Uterus (tissue), 4 donors: ENCODE results near the gene HTR1D. TPM values are rescaled to one million over a fixed set of nuclear protein-coding genes. Genes with fewer than 3 reads are reported as not detected.
"Not testable (repeated sequence)": the region's sequence is repeated elsewhere in the genome, so short reads cannot be mapped to it uniquely, and the experiment has no call there.

Experiments
- DNase-seq, 2 donors: peaks; one replicate each; pipeline ENCODE4 v3.0.0-alpha.2; 2019 to 2020
- H3K27ac ChIP-seq, 2 donors: fragments of 200-600 bp; sonication (generic); 1 replicate in 1 of 2; 2 replicates in 1 of 2; pipeline ENCODE4 v1.5.1; 2016 to 2018
- H3K27me3 ChIP-seq, 2 donors: fragments of 200-600 bp; sonication (generic); one replicate each; pipeline ENCODE4 v1.5.1; 2018 to 2019; ENCODE audit warnings: control low read depth in 1 of 2
- H3K36me3 ChIP-seq, 2 donors: fragments of 200-600 bp; sonication (generic); one replicate each; pipeline ENCODE4 v1.5.1; 2019; ENCODE audit warnings: control low read depth in 1 of 2
- H3K4me1 ChIP-seq, 2 donors: fragments of 200-600 bp; sonication (generic); one replicate each; pipeline ENCODE4 v1.5.1; 2018 to 2019; ENCODE audit warnings: control low read depth in 1 of 2
- H3K4me3 ChIP-seq, 2 donors: fragments of 200-600 bp; sonication (generic); 1 replicate in 1 of 2; 2 replicates in 1 of 2; pipeline ENCODE4 v1.5.1; 2018 to 2019; ENCODE audit warnings: mild to moderate bottlenecking in 1 of 2
- H3K9me3 ChIP-seq, 2 donors: fragments of 200-600 bp; sonication (generic); one replicate each; pipeline ENCODE4 v1.5.1; 2019; ENCODE audit warnings: control low read depth in 1 of 2
- CTCF ChIP-seq, 4 experiments: fragments of 200-600 bp in 2 of 4; fragments of 450-650 bp in 2 of 4; sonication (generic) in 2 of 4; IDR thresholded peaks; one replicate each; pipeline ENCODE4 v1.5.1; 2016 to 2019; ENCODE audit warnings: antibody characterized with exemption in 4 of 4, mild to moderate bottlenecking in 2 of 4, moderate library complexity in 1 of 4
- POLR2A ChIP-seq, 2 donors: fragments of 450-650 bp; IDR thresholded peaks; one replicate each; pipeline ENCODE4 v1.6.1; 2016; ENCODE audit warnings: antibody characterized with exemption in 2 of 2, mild to moderate bottlenecking in 1 of 2, moderate library complexity in 1 of 2
- intact Hi-C: fragments of 100-400 bp; cut with DNase I; formaldehyde crosslinking; loops from one replicate; pipeline ENCODE4 v1.15.1; 2023; ENCODE audit warnings: low total_unique reads
- total RNA-seq, 4 donors: library from RNA; depleted of rRNA in 3 of 4; stranded (reverse); fragments of >200 nt in 3 of 4; gene quantifications; one replicate each; pipeline versions ENCODE4 v1.1.0 to v1.2.4, GENCODE V29; 2014 to 2023
- donor health status: DM: yes; HTN: yes; CAD: no.

The HTR1D gene
- total RNA-seq, 4 donors from 2014 or later: not detected

- TF ChIP-seq POLR2A (IDR thresholded peaks at IDR 0.05): no peak
- TF ChIP-seq CTCF (IDR thresholded peaks at IDR 0.05): no peak
Observed at GRCh38 chr1:23239638-23240295, 22.5 kb upstream of the HTR1D start.

GRCh38 chr1:23238565-23238964 is 21.3 kb upstream of the HTR1D start:
- TF ChIP-seq CTCF (IDR thresholded peaks at IDR 0.05): no peak
- no peak for TF ChIP-seq POLR2A (IDR thresholded peaks at IDR 0.05)

More at GRCh38 chr1:23239638-23240295, 22.5 kb upstream of the HTR1D start:
- H3K4me1 ChIP-seq: no peaks in the 10 kb centered on the region
- intact Hi-C loops: no loop called here
- DNase-seq: no peak
- no peaks in the 10 kb centered on the region for H3K9me3 ChIP-seq
- H3K27me3 ChIP-seq: no peaks in the 10 kb centered on the region
- no peak overlapping the region for H3K27ac ChIP-seq
- H3K36me3 ChIP-seq: no peaks in the 10 kb centered on the region
- no peak overlapping the region for H3K4me3 ChIP-seq

GRCh38 chr1:23237508-23237907 is 20.2 kb upstream of the HTR1D start:
- intact Hi-C loops: no loop called here
- Histone ChIP-seq H3K4me3 (no peak overlapping the region), H3K4me1 (no peaks in the 10 kb centered on the region), H3K36me3 (no peaks in the 10 kb centered on the region), H3K27me3 (no peaks in the 10 kb centered on the region), H3K27ac (no peak overlapping the region), H3K9me3 (no peaks in the 10 kb centered on the region)
- TF ChIP-seq POLR2A (IDR thresholded peaks at IDR 0.05): no peak
- DNase-seq: no peak

More at GRCh38 chr1:23238565-23238964, 21.3 kb upstream of the HTR1D start:
- no peak for DNase-seq
- H3K27me3 ChIP-seq: no peaks in the 10 kb centered on the region
- H3K4me3 ChIP-seq: no peak overlapping the region
- no peaks in the 10 kb centered on the region for H3K4me1 ChIP-seq
- H3K9me3 ChIP-seq: no peaks in the 10 kb centered on the region
- no peak overlapping the region for H3K27ac ChIP-seq
- intact Hi-C loops: no loop called here
- H3K36me3 ChIP-seq: no peaks in the 10 kb centered on the region

- TF ChIP-seq CTCF (IDR thresholded peaks at IDR 0.05): no peak
- intact Hi-C loops: no loop called here
- no peak for DNase-seq
Observed at GRCh38 chr1:23227806-23228205, 10.5 kb upstream of the HTR1D start.

GRCh38 chr1:23224739-23225648 is 7.7 kb upstream of the HTR1D start:
- TF ChIP-seq CTCF (IDR thresholded peaks at IDR 0.05) (no peak), POLR2A (IDR thresholded peaks at IDR 0.05) (no peak)
- H3K4me1 ChIP-seq: no peaks in the 10 kb centered on the region

More at GRCh38 chr1:23227806-23228205, 10.5 kb upstream of the HTR1D start:
- Histone ChIP-seq H3K9me3 (no peaks in the 10 kb centered on the region), H3K4me3 (no peak overlapping the region), H3K27ac (no peak overlapping the region), H3K4me1 (no peaks in the 10 kb centered on the region), H3K36me3 (no peaks in the 10 kb centered on the region), H3K27me3 (no peaks in the 10 kb centered on the region)

GRCh38 chr1:23223963-23224362 is 6.7 kb upstream of the HTR1D start:
- H3K4me3 ChIP-seq, H3K27me3 ChIP-seq, H3K36me3 ChIP-seq, H3K4me1 ChIP-seq, DNase-seq, H3K9me3 ChIP-seq, H3K27ac ChIP-seq, intact Hi-C loops: not testable (repeated sequence)

More at GRCh38 chr1:23224739-23225648, 7.7 kb upstream of the HTR1D start:
- Histone ChIP-seq H3K27me3 (no peaks in the 10 kb centered on the region), H3K4me3 (no peak overlapping the region), H3K27ac (no peak overlapping the region), H3K9me3 (no peaks in the 10 kb centered on the region), H3K36me3 (no peaks in the 10 kb centered on the region)
- DNase-seq: no peak
- intact Hi-C loops: no loop called here

- H3K4me3 ChIP-seq, H3K4me1 ChIP-seq, H3K27me3 ChIP-seq, H3K27ac ChIP-seq, DNase-seq, intact Hi-C loops, H3K9me3 ChIP-seq, H3K36me3 ChIP-seq: not testable (repeated sequence)
Observed at GRCh38 chr1:23223490-23223951, 6.2 kb upstream of the HTR1D start.
